ENCODE measurements around the gene FRRS1L.

DNA sequence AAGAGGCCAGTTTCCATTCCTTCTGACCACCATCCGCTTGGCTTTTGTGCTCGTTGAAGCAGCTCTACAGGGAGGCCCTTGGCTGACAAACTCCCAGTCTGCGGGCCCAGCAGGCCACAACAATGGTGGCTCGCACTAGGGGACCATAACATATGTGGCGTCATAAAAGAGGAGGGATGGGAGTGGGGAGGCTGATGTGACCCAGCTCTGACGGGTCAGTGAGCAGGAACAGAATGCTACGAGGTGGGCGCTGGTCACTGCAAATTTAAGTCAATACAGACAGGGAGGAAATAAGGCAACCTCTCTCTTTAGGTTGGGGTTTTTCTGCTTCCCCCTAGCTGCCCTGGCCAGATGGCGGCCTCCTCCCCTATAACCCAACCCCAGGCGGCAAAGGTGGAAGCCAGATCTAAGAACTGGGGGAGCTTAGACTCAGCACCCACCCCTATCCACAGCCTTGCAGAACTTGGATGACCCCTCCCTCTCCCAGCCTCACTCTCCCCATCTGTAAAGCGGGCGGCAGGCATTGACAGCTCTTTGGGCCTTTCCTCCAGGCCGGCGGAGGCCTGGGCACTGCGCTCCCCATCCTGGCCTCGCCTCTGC, 778 bp downstream of the FRRS1L start:
- TF ChIP-seq, protein P1, sequence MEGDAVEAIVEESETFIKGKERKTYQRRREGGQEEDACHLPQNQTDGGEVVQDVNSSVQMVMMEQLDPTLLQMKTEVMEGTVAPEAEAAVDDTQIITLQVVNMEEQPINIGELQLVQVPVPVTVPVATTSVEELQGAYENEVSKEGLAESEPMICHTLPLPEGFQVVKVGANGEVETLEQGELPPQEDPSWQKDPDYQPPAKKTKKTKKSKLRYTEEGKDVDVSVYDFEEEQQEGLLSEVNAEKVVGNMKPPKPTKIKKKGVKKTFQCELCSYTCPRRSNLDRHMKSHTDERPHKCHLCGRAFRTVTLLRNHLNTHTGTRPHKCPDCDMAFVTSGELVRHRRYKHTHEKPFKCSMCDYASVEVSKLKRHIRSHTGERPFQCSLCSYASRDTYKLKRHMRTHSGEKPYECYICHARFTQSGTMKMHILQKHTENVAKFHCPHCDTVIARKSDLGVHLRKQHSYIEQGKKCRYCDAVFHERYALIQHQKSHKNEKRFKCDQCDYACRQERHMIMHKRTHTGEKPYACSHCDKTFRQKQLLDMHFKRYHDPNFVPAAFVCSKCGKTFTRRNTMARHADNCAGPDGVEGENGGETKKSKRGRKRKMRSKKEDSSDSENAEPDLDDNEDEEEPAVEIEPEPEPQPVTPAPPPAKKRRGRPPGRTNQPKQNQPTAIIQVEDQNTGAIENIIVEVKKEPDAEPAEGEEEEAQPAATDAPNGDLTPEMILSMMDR (IDR thresholded peaks at IDR 0.05) = no peak
- TF ChIP-seq ELF4 (CRISPR knock-in tag; IDR thresholded peaks at IDR 0.05; ENCODE audit: low read depth) = no peak
- TF ChIP-seq, protein P2, sequence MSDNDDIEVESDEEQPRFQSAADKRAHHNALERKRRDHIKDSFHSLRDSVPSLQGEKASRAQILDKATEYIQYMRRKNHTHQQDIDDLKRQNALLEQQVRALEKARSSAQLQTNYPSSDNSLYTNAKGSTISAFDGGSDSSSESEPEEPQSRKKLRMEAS (CRISPR knock-in tag; IDR thresholded peaks at IDR 0.05) = no peak
- TF ChIP-seq TEAD4 (CRISPR knock-in tag; IDR thresholded peaks at IDR 0.05) = no peak
- TF ChIP-seq, protein P3, sequence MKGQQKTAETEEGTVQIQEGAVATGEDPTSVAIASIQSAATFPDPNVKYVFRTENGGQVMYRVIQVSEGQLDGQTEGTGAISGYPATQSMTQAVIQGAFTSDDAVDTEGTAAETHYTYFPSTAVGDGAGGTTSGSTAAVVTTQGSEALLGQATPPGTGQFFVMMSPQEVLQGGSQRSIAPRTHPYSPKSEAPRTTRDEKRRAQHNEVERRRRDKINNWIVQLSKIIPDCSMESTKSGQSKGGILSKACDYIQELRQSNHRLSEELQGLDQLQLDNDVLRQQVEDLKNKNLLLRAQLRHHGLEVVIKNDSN (CRISPR knock-in tag; IDR thresholded peaks at IDR 0.05) = no peak
- TF ChIP-seq, protein P4, sequence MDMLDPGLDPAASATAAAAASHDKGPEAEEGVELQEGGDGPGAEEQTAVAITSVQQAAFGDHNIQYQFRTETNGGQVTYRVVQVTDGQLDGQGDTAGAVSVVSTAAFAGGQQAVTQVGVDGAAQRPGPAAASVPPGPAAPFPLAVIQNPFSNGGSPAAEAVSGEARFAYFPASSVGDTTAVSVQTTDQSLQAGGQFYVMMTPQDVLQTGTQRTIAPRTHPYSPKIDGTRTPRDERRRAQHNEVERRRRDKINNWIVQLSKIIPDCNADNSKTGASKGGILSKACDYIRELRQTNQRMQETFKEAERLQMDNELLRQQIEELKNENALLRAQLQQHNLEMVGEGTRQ (CRISPR knock-in tag; IDR thresholded peaks at IDR 0.05) = no peak
- TF ChIP-seq, protein P5, sequence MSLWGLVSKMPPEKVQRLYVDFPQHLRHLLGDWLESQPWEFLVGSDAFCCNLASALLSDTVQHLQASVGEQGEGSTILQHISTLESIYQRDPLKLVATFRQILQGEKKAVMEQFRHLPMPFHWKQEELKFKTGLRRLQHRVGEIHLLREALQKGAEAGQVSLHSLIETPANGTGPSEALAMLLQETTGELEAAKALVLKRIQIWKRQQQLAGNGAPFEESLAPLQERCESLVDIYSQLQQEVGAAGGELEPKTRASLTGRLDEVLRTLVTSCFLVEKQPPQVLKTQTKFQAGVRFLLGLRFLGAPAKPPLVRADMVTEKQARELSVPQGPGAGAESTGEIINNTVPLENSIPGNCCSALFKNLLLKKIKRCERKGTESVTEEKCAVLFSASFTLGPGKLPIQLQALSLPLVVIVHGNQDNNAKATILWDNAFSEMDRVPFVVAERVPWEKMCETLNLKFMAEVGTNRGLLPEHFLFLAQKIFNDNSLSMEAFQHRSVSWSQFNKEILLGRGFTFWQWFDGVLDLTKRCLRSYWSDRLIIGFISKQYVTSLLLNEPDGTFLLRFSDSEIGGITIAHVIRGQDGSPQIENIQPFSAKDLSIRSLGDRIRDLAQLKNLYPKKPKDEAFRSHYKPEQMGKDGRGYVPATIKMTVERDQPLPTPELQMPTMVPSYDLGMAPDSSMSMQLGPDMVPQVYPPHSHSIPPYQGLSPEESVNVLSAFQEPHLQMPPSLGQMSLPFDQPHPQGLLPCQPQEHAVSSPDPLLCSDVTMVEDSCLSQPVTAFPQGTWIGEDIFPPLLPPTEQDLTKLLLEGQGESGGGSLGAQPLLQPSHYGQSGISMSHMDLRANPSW (CRISPR knock-in tag; conservative IDR thresholded peaks at IDR 0.05; ENCODE audit: low read depth) = no peak
- no peak for TF ChIP-seq NFYB (CRISPR knock-in tag; conservative IDR thresholded peaks at IDR 0.05; ENCODE audit: low read depth)
- TF ChIP-seq SP1 (CRISPR knock-in tag; conservative IDR thresholded peaks at IDR 0.05) = no peak; the same call in 1 of the 2 replicates
- TF ChIP-seq TCF7 (CRISPR knock-in tag; IDR thresholded peaks at IDR 0.05; ENCODE audit: low read depth) = no peak
- TF ChIP-seq, protein P6, sequence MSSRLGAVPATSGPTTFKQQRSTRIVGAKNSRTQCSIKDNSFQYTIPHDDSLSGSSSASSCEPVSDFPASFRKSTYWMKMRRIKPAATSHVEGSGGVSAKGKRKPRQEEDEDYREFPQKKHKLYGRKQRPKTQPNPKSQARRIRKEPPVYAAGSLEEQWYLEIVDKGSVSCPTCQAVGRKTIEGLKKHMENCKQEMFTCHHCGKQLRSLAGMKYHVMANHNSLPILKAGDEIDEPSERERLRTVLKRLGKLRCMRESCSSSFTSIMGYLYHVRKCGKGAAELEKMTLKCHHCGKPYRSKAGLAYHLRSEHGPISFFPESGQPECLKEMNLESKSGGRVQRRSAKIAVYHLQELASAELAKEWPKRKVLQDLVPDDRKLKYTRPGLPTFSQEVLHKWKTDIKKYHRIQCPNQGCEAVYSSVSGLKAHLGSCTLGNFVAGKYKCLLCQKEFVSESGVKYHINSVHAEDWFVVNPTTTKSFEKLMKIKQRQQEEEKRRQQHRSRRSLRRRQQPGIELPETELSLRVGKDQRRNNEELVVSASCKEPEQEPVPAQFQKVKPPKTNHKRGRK (CRISPR knock-in tag; IDR thresholded peaks at IDR 0.05; ENCODE audit: borderline replicate concordance) = no peak
- no peak for TF ChIP-seq CREB1 (CRISPR knock-in tag; IDR thresholded peaks at IDR 0.05)
